ENCODE measurements around the gene ST7. TPM values are rescaled to one million over a fixed set of nuclear protein-coding genes. Genes with fewer than 3 reads are reported as not detected.

ST7 gene
- total and polyA plus RNA-seq, 2 experiments from 2014 or later, result 9.9 to 18.3 TPM

- TF ChIP-seq, protein P1, sequence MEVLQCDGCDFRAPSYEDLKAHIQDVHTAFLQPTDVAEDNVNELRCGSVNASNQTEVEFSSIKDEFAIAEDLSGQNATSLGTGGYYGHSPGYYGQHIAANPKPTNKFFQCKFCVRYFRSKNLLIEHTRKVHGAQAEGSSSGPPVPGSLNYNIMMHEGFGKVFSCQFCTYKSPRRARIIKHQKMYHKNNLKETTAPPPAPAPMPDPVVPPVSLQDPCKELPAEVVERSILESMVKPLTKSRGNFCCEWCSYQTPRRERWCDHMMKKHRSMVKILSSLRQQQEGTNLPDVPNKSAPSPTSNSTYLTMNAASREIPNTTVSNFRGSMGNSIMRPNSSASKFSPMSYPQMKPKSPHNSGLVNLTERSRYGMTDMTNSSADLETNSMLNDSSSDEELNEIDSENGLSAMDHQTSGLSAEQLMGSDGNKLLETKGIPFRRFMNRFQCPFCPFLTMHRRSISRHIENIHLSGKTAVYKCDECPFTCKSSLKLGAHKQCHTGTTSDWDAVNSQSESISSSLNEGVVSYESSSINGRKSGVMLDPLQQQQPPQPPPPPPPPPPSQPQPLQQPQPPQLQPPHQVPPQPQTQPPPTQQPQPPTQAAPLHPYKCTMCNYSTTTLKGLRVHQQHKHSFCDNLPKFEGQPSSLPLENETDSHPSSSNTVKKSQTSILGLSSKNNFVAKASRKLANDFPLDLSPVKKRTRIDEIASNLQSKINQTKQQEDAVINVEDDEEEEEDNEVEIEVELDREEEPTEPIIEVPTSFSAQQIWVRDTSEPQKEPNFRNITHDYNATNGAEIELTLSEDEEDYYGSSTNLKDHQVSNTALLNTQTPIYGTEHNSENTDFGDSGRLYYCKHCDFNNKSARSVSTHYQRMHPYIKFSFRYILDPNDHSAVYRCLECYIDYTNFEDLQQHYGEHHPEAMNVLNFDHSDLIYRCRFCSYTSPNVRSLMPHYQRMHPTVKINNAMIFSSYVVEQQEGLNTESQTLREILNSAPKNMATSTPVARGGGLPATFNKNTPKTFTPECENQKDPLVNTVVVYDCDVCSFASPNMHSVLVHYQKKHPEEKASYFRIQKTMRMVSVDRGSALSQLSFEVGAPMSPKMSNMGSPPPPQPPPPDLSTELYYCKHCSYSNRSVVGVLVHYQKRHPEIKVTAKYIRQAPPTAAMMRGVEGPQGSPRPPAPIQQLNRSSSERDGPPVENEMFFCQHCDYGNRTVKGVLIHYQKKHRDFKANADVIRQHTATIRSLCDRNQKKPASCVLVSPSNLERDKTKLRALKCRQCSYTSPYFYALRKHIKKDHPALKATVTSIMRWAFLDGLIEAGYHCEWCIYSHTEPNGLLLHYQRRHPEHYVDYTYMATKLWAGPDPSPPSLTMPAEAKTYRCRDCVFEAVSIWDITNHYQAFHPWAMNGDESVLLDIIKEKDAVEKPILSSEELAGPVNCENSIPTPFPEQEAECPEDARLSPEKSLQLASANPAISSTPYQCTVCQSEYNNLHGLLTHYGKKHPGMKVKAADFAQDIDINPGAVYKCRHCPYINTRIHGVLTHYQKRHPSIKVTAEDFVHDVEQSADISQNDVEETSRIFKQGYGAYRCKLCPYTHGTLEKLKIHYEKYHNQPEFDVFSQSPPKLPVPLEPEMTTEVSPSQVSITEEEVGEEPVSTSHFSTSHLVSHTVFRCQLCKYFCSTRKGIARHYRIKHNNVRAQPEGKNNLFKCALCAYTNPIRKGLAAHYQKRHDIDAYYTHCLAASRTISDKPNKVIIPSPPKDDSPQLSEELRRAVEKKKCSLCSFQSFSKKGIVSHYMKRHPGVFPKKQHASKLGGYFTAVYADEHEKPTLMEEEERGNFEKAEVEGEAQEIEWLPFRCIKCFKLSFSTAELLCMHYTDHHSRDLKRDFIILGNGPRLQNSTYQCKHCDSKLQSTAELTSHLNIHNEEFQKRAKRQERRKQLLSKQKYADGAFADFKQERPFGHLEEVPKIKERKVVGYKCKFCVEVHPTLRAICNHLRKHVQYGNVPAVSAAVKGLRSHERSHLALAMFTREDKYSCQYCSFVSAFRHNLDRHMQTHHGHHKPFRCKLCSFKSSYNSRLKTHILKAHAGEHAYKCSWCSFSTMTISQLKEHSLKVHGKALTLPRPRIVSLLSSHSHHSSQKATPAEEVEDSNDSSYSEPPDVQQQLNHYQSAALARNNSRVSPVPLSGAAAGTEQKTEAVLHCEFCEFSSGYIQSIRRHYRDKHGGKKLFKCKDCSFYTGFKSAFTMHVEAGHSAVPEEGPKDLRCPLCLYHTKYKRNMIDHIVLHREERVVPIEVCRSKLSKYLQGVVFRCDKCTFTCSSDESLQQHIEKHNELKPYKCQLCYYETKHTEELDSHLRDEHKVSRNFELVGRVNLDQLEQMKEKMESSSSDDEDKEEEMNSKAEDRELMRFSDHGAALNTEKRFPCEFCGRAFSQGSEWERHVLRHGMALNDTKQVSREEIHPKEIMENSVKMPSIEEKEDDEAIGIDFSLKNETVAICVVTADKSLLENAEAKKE (CRISPR knock-in tag; IDR thresholded peaks at IDR 0.05), result no peak
- TF ChIP-seq STAT1 (IDR thresholded peaks at IDR 0.05; ENCODE audit: unreplicated experiment) (no peak), ZNF114 (CRISPR knock-in tag; IDR thresholded peaks at IDR 0.05) (no peak), CREB1 (CRISPR knock-in tag; IDR thresholded peaks at IDR 0.05; ENCODE audit: low read depth) (no peak), ETS1 (IDR thresholded peaks at IDR 0.05) (no peak)
Observed at GRCh38 chr7:117273814-117274225, 320.5 kb downstream of the ST7 start (continued).

GRCh38 chr7:117274951-117275350 is 321.6 kb downstream of the ST7 start:
- H3K4me3 ChIP-seq, result no peak overlapping the region
- H3K36me3 ChIP-seq (ENCODE audit: insufficient read depth), result no peaks in the 10 kb centered on the region
- Mint-ChIP-seq H3K27ac (no peak overlapping the region), H3K36me3 (ENCODE audit: low read depth) (no peaks in the 10 kb centered on the region), H3K27me3 (ENCODE audit: insufficient read depth, low read depth, poor library complexity) (peaks cover 2% of the 10 kb centered on the region), H3K9me3 (no peaks in the 10 kb centered on the region), H3K4me1 (no peaks in the 10 kb centered on the region; the same call in 2 of the 3 replicates), H3K4me3 (no peak overlapping the region)
- no peaks in the 10 kb centered on the region for H3K4me1 ChIP-seq (ENCODE audit: insufficient read depth)
- H3K4me2 ChIP-seq, result no peak overlapping the region
- no peak overlapping the region for H2AFZ ChIP-seq
- no peaks in the 10 kb centered on the region for H3F3A ChIP-seq (replicated peaks; ENCODE audit: low read depth)
- no peak overlapping the region for H3K27ac ChIP-seq (ENCODE audit: low read depth)
- no peaks in the 10 kb centered on the region for H3K79me2 ChIP-seq (replicated peaks; ENCODE audit: insufficient read depth)
- DNase-seq (ENCODE audit: low spot score) (no peak), ATAC-seq (no peak)
- peaks cover 3% of the 10 kb centered on the region; the same call in 1 of the 2 replicates for H3K9me2 ChIP-seq (ENCODE audit: insufficient read depth)
- no peaks in the 10 kb centered on the region for H4K20me1 ChIP-seq (replicated peaks; ENCODE audit: insufficient read depth)
- H3K27me3 ChIP-seq (ENCODE audit: insufficient read depth), result no peaks in the 10 kb centered on the region
- TF ChIP-seq, protein P2, sequence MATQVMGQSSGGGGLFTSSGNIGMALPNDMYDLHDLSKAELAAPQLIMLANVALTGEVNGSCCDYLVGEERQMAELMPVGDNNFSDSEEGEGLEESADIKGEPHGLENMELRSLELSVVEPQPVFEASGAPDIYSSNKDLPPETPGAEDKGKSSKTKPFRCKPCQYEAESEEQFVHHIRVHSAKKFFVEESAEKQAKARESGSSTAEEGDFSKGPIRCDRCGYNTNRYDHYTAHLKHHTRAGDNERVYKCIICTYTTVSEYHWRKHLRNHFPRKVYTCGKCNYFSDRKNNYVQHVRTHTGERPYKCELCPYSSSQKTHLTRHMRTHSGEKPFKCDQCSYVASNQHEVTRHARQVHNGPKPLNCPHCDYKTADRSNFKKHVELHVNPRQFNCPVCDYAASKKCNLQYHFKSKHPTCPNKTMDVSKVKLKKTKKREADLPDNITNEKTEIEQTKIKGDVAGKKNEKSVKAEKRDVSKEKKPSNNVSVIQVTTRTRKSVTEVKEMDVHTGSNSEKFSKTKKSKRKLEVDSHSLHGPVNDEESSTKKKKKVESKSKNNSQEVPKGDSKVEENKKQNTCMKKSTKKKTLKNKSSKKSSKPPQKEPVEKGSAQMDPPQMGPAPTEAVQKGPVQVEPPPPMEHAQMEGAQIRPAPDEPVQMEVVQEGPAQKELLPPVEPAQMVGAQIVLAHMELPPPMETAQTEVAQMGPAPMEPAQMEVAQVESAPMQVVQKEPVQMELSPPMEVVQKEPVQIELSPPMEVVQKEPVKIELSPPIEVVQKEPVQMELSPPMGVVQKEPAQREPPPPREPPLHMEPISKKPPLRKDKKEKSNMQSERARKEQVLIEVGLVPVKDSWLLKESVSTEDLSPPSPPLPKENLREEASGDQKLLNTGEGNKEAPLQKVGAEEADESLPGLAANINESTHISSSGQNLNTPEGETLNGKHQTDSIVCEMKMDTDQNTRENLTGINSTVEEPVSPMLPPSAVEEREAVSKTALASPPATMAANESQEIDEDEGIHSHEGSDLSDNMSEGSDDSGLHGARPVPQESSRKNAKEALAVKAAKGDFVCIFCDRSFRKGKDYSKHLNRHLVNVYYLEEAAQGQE (IDR thresholded peaks at IDR 0.05; ENCODE audit: unreplicated experiment), result no peak
- TF ChIP-seq CTCF (conservative IDR thresholded peaks at IDR 0.05; ENCODE audit: low read depth in 2 of 2), result no peak
- TF ChIP-seq CREB1 (CRISPR knock-in tag; IDR thresholded peaks at IDR 0.05; ENCODE audit: low read depth), result no peak
- TF ChIP-seq POLR2AphosphoS5 (IDR thresholded peaks at IDR 0.05; ENCODE audit: low read depth), result no peak
- TF ChIP-seq ETS1 (IDR thresholded peaks at IDR 0.05), result no peak
- TF ChIP-seq STAT1 (IDR thresholded peaks at IDR 0.05; ENCODE audit: unreplicated experiment), result no peak
- no peak for TF ChIP-seq EZH2phosphoT487 (IDR thresholded peaks at IDR 0.05; ENCODE audit: unreplicated experiment)
